Measurements from ENCODE around the gene GPR155. TPM values are rescaled to one million over a fixed set of nuclear protein-coding genes. Genes with fewer than 3 reads are reported as not detected.

GPR155 gene
- total and polyA plus RNA-seq, 4 donors = 3.1 to 9.4 (median 4.4) TPM

DNA sequence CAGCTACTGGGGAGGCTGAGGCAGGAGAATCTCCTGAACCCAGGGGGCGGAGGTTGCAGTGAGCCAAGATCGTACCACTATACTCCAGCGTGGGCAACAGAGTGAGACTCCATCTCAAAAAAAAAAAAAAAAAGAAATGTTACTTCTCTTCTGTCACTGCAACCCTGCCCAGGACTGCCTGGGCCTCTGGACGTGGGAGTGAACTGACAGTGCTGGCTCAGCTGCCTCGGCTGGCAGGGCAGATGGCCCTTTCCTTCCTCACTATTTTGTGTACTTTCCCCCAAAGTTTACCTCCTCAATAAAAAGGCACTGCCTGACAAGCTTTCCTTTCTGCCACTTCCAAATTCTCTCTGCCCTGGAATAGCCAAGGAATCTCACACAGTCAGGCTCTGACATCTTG is 12.5 kb upstream of the GPR155 start:
- H3K9ac ChIP-seq (ENCODE audit: low read depth in 1 of 2, low read length in 2 of 2) = no peak overlapping the region
- no peaks in the 10 kb centered on the region for H3K36me3 ChIP-seq (ENCODE audit: control insufficient read depth in 4 of 4, insufficient read depth in 3 of 4, low read depth in 1 of 4, low read length in 3 of 4)
- no peak overlapping the region for H3K4me3 ChIP-seq (ENCODE audit: low read depth in 1 of 3, low read length in 3 of 3)
- H3K27me3 ChIP-seq (ENCODE audit: control insufficient read depth in 4 of 4, insufficient read depth in 4 of 4, low read length in 3 of 4) = no peaks in the 10 kb centered on the region
- H3K27ac ChIP-seq (ENCODE audit: low read depth in 1 of 2, low read length in 2 of 2) = no peak overlapping the region
- DNase-seq (ENCODE audit: low spot score) = no peak
- H3K9me3 ChIP-seq (ENCODE audit: control insufficient read depth in 4 of 4, low read length in 3 of 4) = no peaks in the 10 kb centered on the region
- 89% methylated on average over 5 of the region's 5 CpGs for WGBS
- no peak for TF ChIP-seq TAF1 (conservative IDR thresholded peaks at IDR 0.05)
- no peak for TF ChIP-seq FOXA2 (IDR thresholded peaks at IDR 0.05)
- no peak for TF ChIP-seq GABPA (IDR thresholded peaks at IDR 0.05 in 1 of 2, conservative IDR thresholded peaks at IDR 0.05 in 1 of 2)
- no peak for TF ChIP-seq RAD21 (IDR thresholded peaks at IDR 0.05)
- TF ChIP-seq, protein P1, sequence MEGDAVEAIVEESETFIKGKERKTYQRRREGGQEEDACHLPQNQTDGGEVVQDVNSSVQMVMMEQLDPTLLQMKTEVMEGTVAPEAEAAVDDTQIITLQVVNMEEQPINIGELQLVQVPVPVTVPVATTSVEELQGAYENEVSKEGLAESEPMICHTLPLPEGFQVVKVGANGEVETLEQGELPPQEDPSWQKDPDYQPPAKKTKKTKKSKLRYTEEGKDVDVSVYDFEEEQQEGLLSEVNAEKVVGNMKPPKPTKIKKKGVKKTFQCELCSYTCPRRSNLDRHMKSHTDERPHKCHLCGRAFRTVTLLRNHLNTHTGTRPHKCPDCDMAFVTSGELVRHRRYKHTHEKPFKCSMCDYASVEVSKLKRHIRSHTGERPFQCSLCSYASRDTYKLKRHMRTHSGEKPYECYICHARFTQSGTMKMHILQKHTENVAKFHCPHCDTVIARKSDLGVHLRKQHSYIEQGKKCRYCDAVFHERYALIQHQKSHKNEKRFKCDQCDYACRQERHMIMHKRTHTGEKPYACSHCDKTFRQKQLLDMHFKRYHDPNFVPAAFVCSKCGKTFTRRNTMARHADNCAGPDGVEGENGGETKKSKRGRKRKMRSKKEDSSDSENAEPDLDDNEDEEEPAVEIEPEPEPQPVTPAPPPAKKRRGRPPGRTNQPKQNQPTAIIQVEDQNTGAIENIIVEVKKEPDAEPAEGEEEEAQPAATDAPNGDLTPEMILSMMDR (IDR thresholded peaks at IDR 0.05; ENCODE audit: low read depth, low read length, missing input control) = no peak
- TF ChIP-seq, protein P2, sequence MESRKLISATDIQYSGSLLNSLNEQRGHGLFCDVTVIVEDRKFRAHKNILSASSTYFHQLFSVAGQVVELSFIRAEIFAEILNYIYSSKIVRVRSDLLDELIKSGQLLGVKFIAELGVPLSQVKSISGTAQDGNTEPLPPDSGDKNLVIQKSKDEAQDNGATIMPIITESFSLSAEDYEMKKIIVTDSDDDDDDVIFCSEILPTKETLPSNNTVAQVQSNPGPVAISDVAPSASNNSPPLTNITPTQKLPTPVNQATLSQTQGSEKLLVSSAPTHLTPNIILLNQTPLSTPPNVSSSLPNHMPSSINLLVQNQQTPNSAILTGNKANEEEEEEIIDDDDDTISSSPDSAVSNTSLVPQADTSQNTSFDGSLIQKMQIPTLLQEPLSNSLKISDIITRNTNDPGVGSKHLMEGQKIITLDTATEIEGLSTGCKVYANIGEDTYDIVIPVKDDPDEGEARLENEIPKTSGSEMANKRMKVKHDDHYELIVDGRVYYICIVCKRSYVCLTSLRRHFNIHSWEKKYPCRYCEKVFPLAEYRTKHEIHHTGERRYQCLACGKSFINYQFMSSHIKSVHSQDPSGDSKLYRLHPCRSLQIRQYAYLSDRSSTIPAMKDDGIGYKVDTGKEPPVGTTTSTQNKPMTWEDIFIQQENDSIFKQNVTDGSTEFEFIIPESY (IDR thresholded peaks at IDR 0.05) = no peak
- no peak for TF ChIP-seq FOXA1 (IDR thresholded peaks at IDR 0.05)
- TF ChIP-seq, protein P3, sequence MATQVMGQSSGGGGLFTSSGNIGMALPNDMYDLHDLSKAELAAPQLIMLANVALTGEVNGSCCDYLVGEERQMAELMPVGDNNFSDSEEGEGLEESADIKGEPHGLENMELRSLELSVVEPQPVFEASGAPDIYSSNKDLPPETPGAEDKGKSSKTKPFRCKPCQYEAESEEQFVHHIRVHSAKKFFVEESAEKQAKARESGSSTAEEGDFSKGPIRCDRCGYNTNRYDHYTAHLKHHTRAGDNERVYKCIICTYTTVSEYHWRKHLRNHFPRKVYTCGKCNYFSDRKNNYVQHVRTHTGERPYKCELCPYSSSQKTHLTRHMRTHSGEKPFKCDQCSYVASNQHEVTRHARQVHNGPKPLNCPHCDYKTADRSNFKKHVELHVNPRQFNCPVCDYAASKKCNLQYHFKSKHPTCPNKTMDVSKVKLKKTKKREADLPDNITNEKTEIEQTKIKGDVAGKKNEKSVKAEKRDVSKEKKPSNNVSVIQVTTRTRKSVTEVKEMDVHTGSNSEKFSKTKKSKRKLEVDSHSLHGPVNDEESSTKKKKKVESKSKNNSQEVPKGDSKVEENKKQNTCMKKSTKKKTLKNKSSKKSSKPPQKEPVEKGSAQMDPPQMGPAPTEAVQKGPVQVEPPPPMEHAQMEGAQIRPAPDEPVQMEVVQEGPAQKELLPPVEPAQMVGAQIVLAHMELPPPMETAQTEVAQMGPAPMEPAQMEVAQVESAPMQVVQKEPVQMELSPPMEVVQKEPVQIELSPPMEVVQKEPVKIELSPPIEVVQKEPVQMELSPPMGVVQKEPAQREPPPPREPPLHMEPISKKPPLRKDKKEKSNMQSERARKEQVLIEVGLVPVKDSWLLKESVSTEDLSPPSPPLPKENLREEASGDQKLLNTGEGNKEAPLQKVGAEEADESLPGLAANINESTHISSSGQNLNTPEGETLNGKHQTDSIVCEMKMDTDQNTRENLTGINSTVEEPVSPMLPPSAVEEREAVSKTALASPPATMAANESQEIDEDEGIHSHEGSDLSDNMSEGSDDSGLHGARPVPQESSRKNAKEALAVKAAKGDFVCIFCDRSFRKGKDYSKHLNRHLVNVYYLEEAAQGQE (IDR thresholded peaks at IDR 0.05) = no peak
- no peaks in the 10 kb centered on the region for H3K4me1 ChIP-seq (ENCODE audit: control insufficient read depth in 4 of 4, insufficient read depth in 4 of 4, low read length in 3 of 4)

DNA sequence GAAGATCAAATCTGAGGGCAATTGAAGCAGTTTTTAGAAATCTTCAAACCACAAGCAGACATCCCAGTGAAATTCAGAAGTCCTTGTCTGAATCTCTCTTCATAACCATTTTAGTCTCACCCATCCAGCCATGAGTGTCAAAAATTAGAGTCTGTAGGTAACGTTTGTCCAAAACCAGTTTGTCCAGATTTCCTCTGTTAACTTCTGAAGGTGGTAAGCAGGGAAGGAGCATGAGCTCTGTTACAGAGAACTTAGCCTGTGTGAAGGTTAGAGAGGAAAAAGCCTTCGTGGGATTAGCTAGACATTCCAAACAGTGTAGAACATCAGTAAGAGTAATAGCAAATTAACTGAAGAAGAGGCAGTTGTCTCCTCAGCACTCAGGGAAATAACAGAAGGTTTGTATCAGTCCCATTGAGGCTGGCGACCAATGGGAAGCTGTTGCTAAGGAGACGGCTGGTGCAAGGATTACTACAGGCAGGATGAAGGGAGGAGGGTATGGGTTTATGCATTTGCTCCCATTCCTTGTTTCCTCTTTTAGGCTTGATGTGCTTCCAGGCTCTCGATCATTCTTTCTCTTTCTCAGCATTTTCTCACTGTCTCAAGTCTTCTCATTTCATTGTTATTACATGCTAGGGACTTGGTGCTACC is 8.7 kb upstream of the GPR155 start:
- no peak overlapping the region for H3K4me3 ChIP-seq (ENCODE audit: low read depth in 1 of 3, low read length in 3 of 3)
- DNase-seq (ENCODE audit: low spot score) = no peak
- 73% methylated on average over 5 of the region's 5 CpGs for WGBS
- H3K9me3 ChIP-seq (ENCODE audit: control insufficient read depth in 4 of 4, low read length in 3 of 4) = no peaks in the 10 kb centered on the region
- no peaks in the 10 kb centered on the region for H3K27me3 ChIP-seq (ENCODE audit: control insufficient read depth in 4 of 4, insufficient read depth in 4 of 4, low read length in 3 of 4)
- H3K4me1 ChIP-seq (ENCODE audit: control insufficient read depth in 4 of 4, insufficient read depth in 4 of 4, low read length in 3 of 4) = peaks cover 0 to 2% (median 0%) of the 10 kb centered on the region in 4 donors
- no peak for TF ChIP-seq YY1 (IDR thresholded peaks at IDR 0.05)
- no peak for TF ChIP-seq EGR1 (IDR thresholded peaks at IDR 0.05; ENCODE audit: low read depth in 2 of 2)
- TF ChIP-seq, protein P4, sequence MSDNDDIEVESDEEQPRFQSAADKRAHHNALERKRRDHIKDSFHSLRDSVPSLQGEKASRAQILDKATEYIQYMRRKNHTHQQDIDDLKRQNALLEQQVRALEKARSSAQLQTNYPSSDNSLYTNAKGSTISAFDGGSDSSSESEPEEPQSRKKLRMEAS (IDR thresholded peaks at IDR 0.05) = no peak
- no peak for TF ChIP-seq HNF4A (conservative IDR thresholded peaks at IDR 0.05)
- TF ChIP-seq, protein P2 (IDR thresholded peaks at IDR 0.05) = no peak
- TF ChIP-seq JUND (IDR thresholded peaks at IDR 0.05) = no peak
- TF ChIP-seq, protein P1 (IDR thresholded peaks at IDR 0.05; ENCODE audit: low read depth, low read length, missing input control) = no peak
- no peak for TF ChIP-seq TAF1 (conservative IDR thresholded peaks at IDR 0.05)
- TF ChIP-seq HNF4G (IDR thresholded peaks at IDR 0.05) = no peak
- TF ChIP-seq RAD21 (IDR thresholded peaks at IDR 0.05) = no peak
- no peak for TF ChIP-seq NR2F2 (IDR thresholded peaks at IDR 0.05)
- H3K9ac ChIP-seq (ENCODE audit: low read depth in 1 of 2, low read length in 2 of 2) = no peak overlapping the region
- H3K36me3 ChIP-seq (ENCODE audit: control insufficient read depth in 4 of 4, insufficient read depth in 3 of 4, low read depth in 1 of 4, low read length in 3 of 4) = no peaks in the 10 kb centered on the region
- no peak overlapping the region for H3K27ac ChIP-seq (ENCODE audit: low read depth in 1 of 2, low read length in 2 of 2)
